Measurements from ENCODE around the gene ADD2.
"Not testable (repeated sequence)": the region's sequence is repeated elsewhere in the genome, so short reads cannot be mapped to it uniquely, and the experiment has no call there.

Gene ADD2

DNA sequence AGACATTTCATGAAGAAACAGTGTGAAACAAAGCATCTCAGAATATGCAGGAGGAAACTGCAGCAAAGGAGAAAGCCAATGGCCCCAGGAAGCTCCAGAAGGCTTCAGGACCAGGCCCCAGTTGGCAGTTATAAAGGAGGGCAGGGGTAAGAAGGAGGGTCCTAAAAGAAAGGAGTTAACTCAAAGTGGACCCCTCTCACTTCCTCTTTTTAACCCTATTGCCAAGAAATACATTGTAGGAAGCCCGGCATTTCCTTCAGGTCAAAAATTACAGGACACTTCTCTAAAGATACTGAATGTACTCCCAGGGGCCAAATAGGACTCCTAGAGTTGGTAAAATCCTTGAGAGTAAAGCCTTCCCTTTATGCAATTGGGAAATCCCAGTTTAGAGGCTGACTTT is 137.2 kb downstream of the ADD2 start:
- no peak for DNase-seq

DNA sequence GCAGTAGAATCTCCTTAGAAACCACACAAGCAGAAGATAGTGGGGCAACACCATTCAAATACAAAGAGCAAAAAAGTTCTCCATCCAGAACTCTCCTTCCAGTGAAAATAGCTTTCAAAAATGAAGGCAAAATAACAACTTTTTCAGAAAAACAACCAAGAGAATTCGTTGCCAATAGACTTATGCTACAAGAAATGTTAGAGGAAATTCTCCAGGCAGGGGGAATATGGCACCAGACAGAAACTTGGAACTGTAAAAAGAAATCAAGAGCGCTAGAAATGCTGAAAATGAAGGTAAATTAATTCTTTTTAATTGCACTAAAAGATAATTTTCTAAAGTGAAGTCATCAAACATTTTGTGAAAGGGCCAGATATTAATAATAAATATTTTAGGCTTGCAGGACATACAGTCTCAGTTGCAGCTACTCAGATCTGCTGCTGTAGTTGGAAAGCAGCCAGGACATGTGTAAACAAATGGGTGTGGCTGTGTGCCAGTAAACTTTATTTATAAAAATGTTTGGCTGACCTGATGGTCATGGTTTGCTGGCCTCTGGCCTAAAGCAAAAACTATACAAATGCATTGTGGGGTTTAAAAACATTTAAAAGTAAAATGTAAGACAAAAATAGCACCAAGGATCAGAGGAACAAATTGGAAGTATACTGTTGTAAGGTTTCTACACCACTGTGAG is 140.6 kb downstream of the ADD2 start:
- DNase-seq, result peak; percentile 67

DNA sequence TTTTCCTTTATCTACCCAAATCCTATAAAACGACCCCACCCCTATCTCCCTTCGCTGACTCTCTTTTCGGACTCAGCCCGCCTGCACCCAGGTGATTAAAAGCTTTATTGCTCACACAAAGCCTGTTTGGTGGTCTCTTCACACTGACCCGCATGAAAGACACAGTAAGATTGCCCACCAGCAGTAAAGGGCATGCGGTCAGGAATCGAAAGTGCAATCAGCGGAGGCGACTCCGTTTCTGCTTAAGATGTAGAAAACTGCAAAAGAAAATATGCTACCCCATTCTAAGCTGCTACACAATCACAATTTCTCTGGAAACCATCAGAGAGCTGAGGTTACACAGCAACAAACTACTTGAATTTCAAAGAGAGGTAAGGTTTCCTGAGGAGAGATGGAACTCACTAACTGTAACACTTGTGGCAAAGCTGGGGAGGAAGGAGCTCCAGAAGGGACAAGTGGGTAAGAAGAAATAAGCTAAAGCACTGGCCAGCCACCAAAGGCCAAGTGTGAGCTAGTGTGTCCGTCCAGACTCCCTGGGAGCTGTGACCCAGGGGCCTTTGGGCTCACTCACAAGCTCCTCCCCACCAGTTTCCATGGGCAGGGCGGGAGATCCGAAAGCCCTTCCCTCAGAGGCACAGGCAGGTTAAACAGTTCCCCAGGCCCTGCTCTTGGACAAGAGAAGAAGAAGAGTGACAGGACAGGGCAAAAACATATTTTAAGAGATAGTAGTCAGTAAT is 141.6 kb downstream of the ADD2 start:
- no peak for DNase-seq

DNA sequence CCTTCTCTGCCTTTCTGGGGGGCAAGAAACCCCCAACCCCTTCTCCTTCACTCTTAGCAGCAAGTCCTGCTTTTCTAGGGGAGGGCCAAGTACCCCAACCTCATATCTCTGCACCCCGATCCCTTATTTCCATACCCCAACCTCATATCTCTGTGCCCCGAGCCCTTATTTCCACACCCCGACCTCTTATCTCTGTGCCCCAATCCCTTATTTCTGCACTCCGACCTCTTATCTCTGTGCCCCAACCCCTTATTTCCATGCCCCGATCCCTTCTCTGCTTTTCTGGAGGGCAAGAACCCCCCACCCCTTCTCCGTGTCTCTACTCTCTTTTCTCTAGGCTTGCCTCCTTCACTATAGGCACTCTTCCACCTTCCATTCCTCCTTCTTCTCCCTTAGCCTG is 146.5 kb downstream of the ADD2 start:
- not testable (repeated sequence) for DNase-seq

DNA sequence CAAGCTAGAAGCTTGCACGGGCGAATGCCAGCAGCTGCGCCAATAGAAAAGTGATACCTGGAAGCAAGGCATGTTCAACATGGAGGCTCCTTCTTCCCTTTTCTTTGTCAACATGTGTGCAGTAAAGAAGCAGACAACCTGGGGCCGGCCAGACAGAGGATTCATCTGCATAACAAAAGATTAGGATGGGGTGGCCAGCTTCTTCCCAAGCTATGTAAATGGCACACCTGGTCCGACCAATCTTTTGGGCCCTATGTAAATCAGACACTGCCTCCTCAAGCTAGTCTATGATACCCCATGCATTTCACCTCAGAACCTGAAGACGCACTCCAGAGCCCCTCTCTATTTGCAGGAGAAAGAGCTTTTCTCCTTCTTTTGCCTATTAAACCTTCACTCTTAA is 148.0 kb downstream of the ADD2 start:
- no peak for DNase-seq

- DNase-seq, result no peak
Observed at GRCh38 chr2:70619167-70619566, 148.8 kb downstream of the ADD2 start.

GRCh38 chr2:70616168-70616694 is 151.8 kb downstream of the ADD2 start:
- DNase-seq, result peak; percentile 94

DNA sequence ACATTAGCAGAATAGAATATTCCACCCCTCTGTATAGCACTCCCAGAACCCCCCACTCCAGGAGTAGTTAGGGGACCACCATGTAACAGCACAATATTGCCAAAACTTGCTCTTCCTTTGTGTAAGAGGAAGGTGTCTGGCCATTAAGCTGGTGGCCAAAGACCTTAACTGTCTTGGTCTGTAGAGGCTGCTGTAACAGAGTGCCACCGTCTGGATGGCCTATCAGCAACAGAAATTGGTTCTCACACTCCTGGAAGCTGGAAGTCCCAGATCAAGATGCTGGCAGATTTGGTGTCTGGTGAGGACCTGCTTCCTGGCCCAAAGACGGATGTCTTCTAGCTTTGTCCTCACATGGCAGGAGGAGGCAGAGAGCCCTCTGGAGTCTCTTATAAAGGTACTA is 152.8 kb downstream of the ADD2 start:
- DNase-seq, result no peak

GRCh38 chr2:70613521-70613920 is 154.5 kb downstream of the ADD2 start:
- no peak for DNase-seq

GRCh38 chr2:70612574-70612973 is 155.4 kb downstream of the ADD2 start:
- no peak for DNase-seq

- no peak for DNase-seq
Observed at GRCh38 chr2:70608373-70608772, 159.6 kb downstream of the ADD2 start.

DNA sequence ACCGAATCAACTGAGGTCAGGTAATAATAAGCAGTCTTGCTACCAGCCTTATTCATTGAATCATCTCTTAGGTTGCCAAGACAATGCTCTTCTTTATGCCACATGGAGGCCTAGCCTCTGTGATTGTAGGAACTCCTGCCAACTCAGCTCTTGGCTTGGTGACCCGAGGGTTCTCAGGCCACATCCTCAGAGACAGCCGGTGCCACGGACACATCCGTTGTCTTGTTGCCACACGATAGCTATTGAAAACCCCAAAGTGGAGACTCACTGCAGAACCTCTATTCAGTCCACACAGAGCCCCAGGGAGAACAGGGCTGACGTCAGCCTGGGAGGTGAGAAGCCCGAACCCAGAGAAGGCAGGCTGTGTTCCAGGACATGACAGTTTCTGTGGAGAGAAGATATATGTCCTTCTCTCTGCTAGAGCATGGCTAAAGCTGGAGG is 160.9 kb downstream of the ADD2 start:
- DNase-seq, result no peak
